NCI-H1436 treated with DMSO at 0.1 percent for 48 hours (cell line): ENCODE results near the gene CNTNAP1.
"Not testable (repeated sequence)": the region's sequence is repeated elsewhere in the genome, so short reads cannot be mapped to it uniquely, and the experiment has no call there.

ENCODE experiments used
- DNase-seq: peaks from one replicate; lab custom pipeline; 2025; lab: John Stamatoyannopoulos, UW

Gene CNTNAP1

GRCh38 chr17:42681976-42682721, at the start of gene CNTNAP1:
TSS of gene CNTNAP1 (plus strand) at chr17:42682531. CDS start at chr17:42682830, 299 bp downstream.
- DNase-seq = no peak

- DNase-seq = no peak
Measured at GRCh38 chr17:42632949-42633444, 49.3 kb upstream of the CNTNAP1 start.

GRCh38 chr17:42639525-42640113, 42.7 kb upstream of the CNTNAP1 start:
- DNase-seq = no peak

- no peak for DNase-seq
Measured at GRCh38 chr17:42640121-42640520, 42.2 kb upstream of the CNTNAP1 start.

- DNase-seq = no peak
Measured at GRCh38 chr17:42642336-42642735, 40.0 kb upstream of the CNTNAP1 start.

GRCh38 chr17:42647778-42648177, 34.6 kb upstream of the CNTNAP1 start:
- no peak for DNase-seq

GRCh38 chr17:42651392-42651791, 30.9 kb upstream of the CNTNAP1 start:
- DNase-seq = no peak

GRCh38 chr17:42653179-42654124, 28.9 kb upstream of the CNTNAP1 start:
- DNase-seq = no peak

GRCh38 chr17:42655528-42655927, 26.8 kb upstream of the CNTNAP1 start:
- no peak for DNase-seq

- no peak for DNase-seq
Measured at GRCh38 chr17:42657824-42658588, 24.3 kb upstream of the CNTNAP1 start.

GRCh38 chr17:42659079-42659931, 23.0 kb upstream of the CNTNAP1 start, which contains the start of gene TUBG2:
TSS of gene TUBG2 (plus strand) at chr17:42659284. CDS start at chr17:42659504, 220 bp downstream.
- DNase-seq = peak; percentile 84

GRCh38 chr17:42659932-42660274, 22.4 kb upstream of the CNTNAP1 start:
- DNase-seq = not testable (repeated sequence)

- DNase-seq = no peak
Measured at GRCh38 chr17:42660692-42661345, 21.5 kb upstream of the CNTNAP1 start.

GRCh38 chr17:42665581-42666001, 16.7 kb upstream of the CNTNAP1 start:
- no peak for DNase-seq

GRCh38 chr17:42666126-42666525, 16.2 kb upstream of the CNTNAP1 start:
- DNase-seq = not testable (repeated sequence)

- DNase-seq = no peak
Measured at GRCh38 chr17:42667088-42667951, 15.0 kb upstream of the CNTNAP1 start.

GRCh38 chr17:42669705-42669976, 12.7 kb upstream of the CNTNAP1 start:
- no peak for DNase-seq

- DNase-seq = no peak
Measured at GRCh38 chr17:42669977-42670788, 12.1 kb upstream of the CNTNAP1 start.
